OCI-LY1 (cell line): ENCODE data around the gene PAPPA.

ENCODE experiments used
- H2AFZ ChIP-seq: fragments of 200-600 bp; sonication (generic), shearing (Covaris generic); 2 replicates; pipeline ENCODE4 v1.6.0; 2014; ENCODE audit warnings: antibody characterized with exemption, mild to moderate bottlenecking, low read length
- H3F3A ChIP-seq: fragments of 200-600 bp; sonication (generic), shearing (Covaris generic); 2 replicates; pipeline ENCODE4 v1.6.0; 2014; ENCODE audit warnings: mild to moderate bottlenecking, antibody characterized with exemption, low read length, moderate library complexity; ENCODE audit not compliant: insufficient read depth
- H3K27ac ChIP-seq: fragments of 200-600 bp; sonication (generic); 2 replicates; pipeline ENCODE4 v1.5.1; 2014; ENCODE audit warnings: low read length, mixed run types, mild to moderate bottlenecking, low read depth; ENCODE audit not compliant: poor library complexity, severe bottlenecking
- H3K27me3 ChIP-seq: fragments of 200-600 bp; sonication (generic); 2 replicates; pipeline ENCODE4 v1.6.0; 2014; ENCODE audit warnings: antibody characterized with exemption, mild to moderate bottlenecking, low read length, moderate library complexity; ENCODE audit not compliant: insufficient read depth
- H3K36me3 ChIP-seq: fragments of 200-600 bp; sonication (generic); 2 replicates; pipeline ENCODE4 v1.6.1; 2014; ENCODE audit warnings: mild to moderate bottlenecking, antibody characterized with exemption, low read length, moderate library complexity, mixed read lengths; ENCODE audit not compliant: insufficient read depth
- H3K4me1 ChIP-seq: fragments of 200-600 bp; sonication (generic); 2 replicates; pipeline ENCODE4 v1.5.1; 2014; ENCODE audit warnings: mild to moderate bottlenecking, low read length, moderate library complexity; ENCODE audit not compliant: insufficient read depth, severe bottlenecking
- H3K4me2 ChIP-seq: fragments of 200-600 bp; sonication (generic), shearing (Covaris generic); 2 replicates; pipeline ENCODE4 v1.6.1; 2014; ENCODE audit warnings: low read length
- H3K4me3 ChIP-seq: fragments of 200-600 bp; sonication (generic); 2 replicates; pipeline ENCODE4 v1.5.1; 2014; ENCODE audit warnings: low read length, low read depth, mild to moderate bottlenecking, mixed read lengths; ENCODE audit not compliant: poor library complexity, severe bottlenecking
- H3K79me2 ChIP-seq: fragments of 200-600 bp; shearing (Covaris generic); 2 replicates; pipeline ENCODE4 v1.6.1; 2016; ENCODE audit warnings: mixed run types, low read length, mixed read lengths; ENCODE audit not compliant: insufficient read depth
- H3K9ac ChIP-seq: fragments of 200-600 bp; sonication (generic), shearing (Covaris generic); 2 replicates; pipeline ENCODE4 v1.6.1; 2014; ENCODE audit warnings: mild to moderate bottlenecking, low read length, mixed read lengths
- H3K9me2 ChIP-seq: fragments of 200-600 bp; sonication (generic), shearing (Covaris generic); 2 replicates; pipeline ENCODE4 v1.6.1; 2014; ENCODE audit warnings: low read depth, mild to moderate bottlenecking, low read length, mixed read lengths
- H3K9me3 ChIP-seq: fragments of 200-600 bp; shearing (Covaris generic); 2 replicates; pipeline ENCODE4 v1.6.1; 2014; ENCODE audit warnings: low read length, mixed read lengths
- H4K20me1 ChIP-seq: fragments of 200-600 bp; sonication (generic), shearing (Covaris generic); 2 replicates; pipeline ENCODE4 v1.6.0; 2016; ENCODE audit warnings: mild to moderate bottlenecking, low read length; ENCODE audit not compliant: insufficient read depth
- EZH2 ChIP-seq: fragments of 200-600 bp; sonication (generic), shearing (Covaris generic); IDR thresholded peaks from 2 replicates; pipeline ENCODE4 v1.8.0; 2017; ENCODE audit warnings: borderline replicate concordance, mixed run types, mild to moderate bottlenecking, antibody characterized with exemption, low read length, moderate library complexity, mixed read lengths
- TF ChIP-seq, protein P1 (sequence below): fragments of 200-600 bp; sonication (generic), shearing (Covaris generic); IDR thresholded peaks from 2 replicates; pipeline ENCODE4 v1.5.1; 2017; ENCODE audit warnings: mild to moderate bottlenecking, antibody characterized with exemption, low read length, moderate library complexity, mixed read lengths

PAPPA gene

DNA sequence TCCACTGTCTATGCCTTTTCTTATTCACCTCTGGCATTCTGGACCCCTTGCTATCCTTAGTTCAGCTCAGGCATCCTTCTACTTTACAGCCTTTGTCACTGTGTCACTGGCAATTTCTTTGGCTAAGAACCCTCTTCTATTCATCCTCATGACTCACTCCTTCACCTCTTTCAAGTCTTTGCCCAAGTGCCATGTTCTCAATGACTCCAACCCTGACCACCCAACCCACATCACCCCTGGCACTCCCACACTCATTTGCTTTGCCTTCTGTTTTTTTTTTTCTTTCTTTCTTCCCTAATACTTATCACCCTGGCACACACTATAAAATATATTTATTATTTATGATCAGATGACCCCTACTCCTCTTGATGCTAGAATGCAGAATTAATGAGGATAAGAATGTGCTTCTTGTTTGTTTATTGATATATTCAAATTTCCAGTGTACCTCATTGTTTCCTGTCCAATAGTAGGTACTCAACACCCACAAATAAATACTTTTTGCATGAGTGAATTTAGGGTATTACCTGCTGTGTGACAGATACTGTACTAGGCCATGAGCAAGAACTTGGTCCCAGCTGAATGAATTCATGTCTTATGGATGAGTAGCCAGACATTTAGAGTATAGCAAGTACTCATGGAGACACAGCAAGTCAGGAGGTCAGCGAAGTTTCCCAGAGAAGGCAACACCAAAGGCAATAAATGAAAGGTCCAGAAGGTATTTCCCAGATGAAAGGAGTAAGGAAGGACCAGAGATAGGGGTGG lies 236.1 kb downstream of the PAPPA start:
- no peaks in the 10 kb centered on the region for H3K9me3 ChIP-seq
- H3K27ac ChIP-seq = no peak overlapping the region
- H3K4me3 ChIP-seq = no peak overlapping the region
- H4K20me1 ChIP-seq = no peaks in the 10 kb centered on the region
- no peaks in the 10 kb centered on the region for H3K36me3 ChIP-seq
- H3K4me2 ChIP-seq = no peak overlapping the region
- H3K9ac ChIP-seq = no peak overlapping the region
- H3K79me2 ChIP-seq = no peaks in the 10 kb centered on the region
- no peaks in the 10 kb centered on the region for H3K27me3 ChIP-seq
- H3K4me1 ChIP-seq = no peaks in the 10 kb centered on the region
- H3F3A ChIP-seq = no peaks in the 10 kb centered on the region
- H2AFZ ChIP-seq = no peak overlapping the region
- no peaks in the 10 kb centered on the region for H3K9me2 ChIP-seq
- TF ChIP-seq EZH2 = no peak
- TF ChIP-seq, protein P1, sequence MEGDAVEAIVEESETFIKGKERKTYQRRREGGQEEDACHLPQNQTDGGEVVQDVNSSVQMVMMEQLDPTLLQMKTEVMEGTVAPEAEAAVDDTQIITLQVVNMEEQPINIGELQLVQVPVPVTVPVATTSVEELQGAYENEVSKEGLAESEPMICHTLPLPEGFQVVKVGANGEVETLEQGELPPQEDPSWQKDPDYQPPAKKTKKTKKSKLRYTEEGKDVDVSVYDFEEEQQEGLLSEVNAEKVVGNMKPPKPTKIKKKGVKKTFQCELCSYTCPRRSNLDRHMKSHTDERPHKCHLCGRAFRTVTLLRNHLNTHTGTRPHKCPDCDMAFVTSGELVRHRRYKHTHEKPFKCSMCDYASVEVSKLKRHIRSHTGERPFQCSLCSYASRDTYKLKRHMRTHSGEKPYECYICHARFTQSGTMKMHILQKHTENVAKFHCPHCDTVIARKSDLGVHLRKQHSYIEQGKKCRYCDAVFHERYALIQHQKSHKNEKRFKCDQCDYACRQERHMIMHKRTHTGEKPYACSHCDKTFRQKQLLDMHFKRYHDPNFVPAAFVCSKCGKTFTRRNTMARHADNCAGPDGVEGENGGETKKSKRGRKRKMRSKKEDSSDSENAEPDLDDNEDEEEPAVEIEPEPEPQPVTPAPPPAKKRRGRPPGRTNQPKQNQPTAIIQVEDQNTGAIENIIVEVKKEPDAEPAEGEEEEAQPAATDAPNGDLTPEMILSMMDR = no peak

- H2AFZ ChIP-seq = no peak overlapping the region
- no peaks in the 10 kb centered on the region for H3K9me2 ChIP-seq
- no peaks in the 10 kb centered on the region for H3K27me3 ChIP-seq
- TF ChIP-seq EZH2 = no peak
- TF ChIP-seq, protein P1 = no peak
- no peaks in the 10 kb centered on the region for H3K9me3 ChIP-seq
- no peaks in the 10 kb centered on the region for H3K36me3 ChIP-seq
- H3K4me3 ChIP-seq = no peak overlapping the region
- H3K4me1 ChIP-seq = no peaks in the 10 kb centered on the region
- H3K4me2 ChIP-seq = no peak overlapping the region
- H3K27ac ChIP-seq = no peak overlapping the region
- H3K79me2 ChIP-seq = no peaks in the 10 kb centered on the region
- H4K20me1 ChIP-seq = no peaks in the 10 kb centered on the region
- H3F3A ChIP-seq = no peaks in the 10 kb centered on the region
- H3K9ac ChIP-seq = no peak overlapping the region
Observed at GRCh38 chr9:116390303-116391228, 237.0 kb downstream of the PAPPA start.

- H3K27me3 ChIP-seq = no peaks in the 10 kb centered on the region
- no peak for TF ChIP-seq EZH2
- TF ChIP-seq, protein P1 = no peak
- no peak overlapping the region for H3K27ac ChIP-seq
- H3K4me1 ChIP-seq = no peaks in the 10 kb centered on the region
- no peaks in the 10 kb centered on the region for H3K79me2 ChIP-seq
- no peak overlapping the region for H3K9ac ChIP-seq
- no peak overlapping the region for H2AFZ ChIP-seq
- no peaks in the 10 kb centered on the region for H4K20me1 ChIP-seq
- H3K4me2 ChIP-seq = no peak overlapping the region
- no peaks in the 10 kb centered on the region for H3K9me2 ChIP-seq
- H3K36me3 ChIP-seq = no peaks in the 10 kb centered on the region
- H3K4me3 ChIP-seq = no peak overlapping the region
- no peaks in the 10 kb centered on the region for H3F3A ChIP-seq
- H3K9me3 ChIP-seq = no peaks in the 10 kb centered on the region
Observed at GRCh38 chr9:116391306-116391900, 237.8 kb downstream of the PAPPA start.
